IMR-90 (cell line): ENCODE results near the gene OSBP2. TPM values are rescaled to one million over a fixed set of nuclear protein-coding genes. Genes with fewer than 3 reads are reported as not detected.

Source experiments
- ATAC-seq: fragments of 200-7000 bp; cut with Tn5 transposase; 2 replicates; pipeline ENCODE4 v1.9.1; 2020; ENCODE audit warnings: low read depth, mild to moderate bottlenecking, moderate library complexity
- BruUV-seq: library from RNA; stranded (reverse); fragments of 400-500 nt; replicated peaks from 2 replicates; lab custom pipeline; 2021; lab: Mats Ljungman, UMichigan
- CTCF ChIA-PET: fragments of 300-600 bp; formaldehyde crosslinking; extraction: SDS; loops from one replicate; lab custom pipeline; 2021; ENCODE audit warnings: antibody characterized with exemption; lab: Yijun Ruan, JAX
- POLR2A ChIA-PET: fragments of 300-600 bp; sonication (Branson Sonifier 250); formaldehyde crosslinking; loops from one replicate; lab custom pipeline; 2022; ENCODE audit warnings: antibody characterized with exemption; ENCODE audit not compliant: unreplicated experiment; lab: Charles Lee
- DNase-seq: peaks from one replicate; pipeline ENCODE4 v3.0.0; 2013
- H2AFZ ChIP-seq: replicated peaks from 2 replicates; pipeline ENCODE3; 2013; ENCODE audit warnings: low read length, mild to moderate bottlenecking; ENCODE audit not compliant: poor library complexity
- H2AK5ac ChIP-seq: 2 replicates; pipeline ENCODE4 v1.6.1; 2013; ENCODE audit warnings: low read depth, low read length, inconsistent platforms
- H2AK9ac ChIP-seq: replicated peaks from 2 replicates; pipeline ENCODE3; 2013; ENCODE audit warnings: mild to moderate bottlenecking, low read depth, low read length, moderate library complexity; ENCODE audit not compliant: poor library complexity
- H2BK120ac ChIP-seq: 2 replicates; pipeline ENCODE4 v1.6.1; 2013; ENCODE audit warnings: low read depth, low read length, inconsistent platforms
- H2BK15ac ChIP-seq: 3 replicates; pipeline ENCODE4 v1.6.1; 2013; ENCODE audit warnings: low read depth, low read length, inconsistent platforms
- H2BK20ac ChIP-seq: 2 replicates; pipeline ENCODE4 v1.6.1; 2013; ENCODE audit warnings: low read depth, mild to moderate bottlenecking, inconsistent platforms, low read length, moderate library complexity
- H2BK5ac ChIP-seq: 2 replicates; pipeline ENCODE4 v1.6.1; 2013; ENCODE audit warnings: mild to moderate bottlenecking, low read depth, low read length, inconsistent platforms; ENCODE audit not compliant: poor library complexity, severe bottlenecking
- H3K14ac ChIP-seq: replicated peaks from 2 replicates; pipeline ENCODE4 v1.6.1; 2013; ENCODE audit warnings: low read depth, low read length, inconsistent platforms
- H3K18ac ChIP-seq: 2 replicates; pipeline ENCODE4 v1.6.1; 2013; ENCODE audit warnings: low read depth, low read length, control low read depth
- H3K23ac ChIP-seq: 2 replicates; pipeline ENCODE4 v1.6.1; 2013; ENCODE audit warnings: low read depth, low read length, inconsistent platforms
- H3K27ac ChIP-seq: 2 replicates; pipeline ENCODE4 v1.5.1; 2013; ENCODE audit warnings: mild to moderate bottlenecking, control low read depth, low read length; ENCODE audit not compliant: insufficient read depth
- H3K27me3 ChIP-seq: 2 replicates; pipeline ENCODE4 v1.6.1; 2013; ENCODE audit warnings: low read length; ENCODE audit not compliant: control insufficient read depth, insufficient read depth
- H3K36me3 ChIP-seq: 2 replicates; pipeline ENCODE4 v1.6.1; 2013; ENCODE audit warnings: low read length, mixed read lengths; ENCODE audit not compliant: control insufficient read depth, insufficient read depth
- H3K4ac ChIP-seq: 2 replicates; pipeline ENCODE4 v1.6.1; 2013; ENCODE audit warnings: low read depth, low read length, inconsistent platforms
- H3K4me1 ChIP-seq: 2 replicates; pipeline ENCODE4 v1.6.1; 2013; ENCODE audit warnings: low read length, mixed read lengths; ENCODE audit not compliant: control insufficient read depth, insufficient read depth
- H3K4me2 ChIP-seq: 2 replicates; pipeline ENCODE4 v1.6.1; 2013; ENCODE audit warnings: low read depth, mild to moderate bottlenecking, control low read depth, low read length, moderate library complexity
- H3K4me3 ChIP-seq: 2 replicates; pipeline ENCODE4 v1.5.1; 2013; ENCODE audit warnings: low read depth, mild to moderate bottlenecking, control low read depth, low read length, moderate library complexity; ENCODE audit not compliant: insufficient read depth
- H3K56ac ChIP-seq: 2 replicates; pipeline ENCODE4 v1.6.1; 2013; ENCODE audit warnings: low read length, inconsistent platforms; ENCODE audit not compliant: insufficient read depth; ENCODE audit errors: extremely low read depth
- H3K79me1 ChIP-seq, 2 experiments: 2 replicates each; pipeline ENCODE4 v1.6.1; 2013; ENCODE audit warnings: low read length in 2 of 2, inconsistent platforms in 1 of 2, low read depth in 1 of 2
- H3K9ac ChIP-seq: 2 replicates; pipeline ENCODE4 v1.6.1; 2013; ENCODE audit warnings: low read depth, low read length, control low read depth
- H3K9me1 ChIP-seq: 2 replicates; pipeline ENCODE4 v1.6.1; 2013; ENCODE audit warnings: low read length, inconsistent platforms; ENCODE audit not compliant: insufficient read depth
- H3K9me3 ChIP-seq: 2 replicates; pipeline ENCODE4 v1.6.1; 2013; ENCODE audit warnings: low read length; ENCODE audit not compliant: control insufficient read depth, insufficient read depth
- H4K20me1 ChIP-seq: 2 replicates; pipeline ENCODE4 v1.6.1; 2013; ENCODE audit warnings: low read length, inconsistent platforms; ENCODE audit not compliant: insufficient read depth
- H4K5ac ChIP-seq: 2 replicates; pipeline ENCODE4 v1.6.1; 2013; ENCODE audit warnings: mild to moderate bottlenecking, low read depth, low read length, control low read depth
- H4K8ac ChIP-seq, 2 experiments: 2 replicates each; pipeline ENCODE4 v1.6.1; 2013; ENCODE audit warnings: low read depth in 2 of 2, low read length in 2 of 2, control low read depth in 1 of 2, inconsistent platforms in 1 of 2
- H4K91ac ChIP-seq: 2 replicates; pipeline ENCODE4 v1.6.1; 2013; ENCODE audit warnings: low read depth, low read length, inconsistent platforms; ENCODE audit not compliant: insufficient read depth
- BHLHE40 ChIP-seq: fragments of 150-350 bp; IDR thresholded peaks from 2 replicates; pipeline ENCODE4 v1.6.1; 2016; ENCODE audit warnings: mild to moderate bottlenecking, low read depth, low read length
- CEBPB ChIP-seq: IDR thresholded peaks from 2 replicates; pipeline ENCODE4 v1.6.1; 2012; ENCODE audit warnings: low read depth, low read length, improper control_type of control experiment
- CHD1 ChIP-seq: IDR thresholded peaks from 2 replicates; pipeline ENCODE4 v1.6.1; 2012; ENCODE audit warnings: low read depth, low read length, improper control_type of control experiment
- FOS ChIP-seq: fragments of 150-350 bp; IDR thresholded peaks from 2 replicates; pipeline ENCODE4 v1.6.1; 2016; ENCODE audit warnings: low read depth, low read length
- MAFK ChIP-seq: IDR thresholded peaks from 2 replicates; pipeline ENCODE4 v1.6.1; 2012; ENCODE audit warnings: low read depth, low read length, improper control_type of control experiment
- MAZ ChIP-seq: IDR thresholded peaks from 2 replicates; pipeline ENCODE4 v1.6.1; 2012; ENCODE audit warnings: low read depth, mild to moderate bottlenecking, low read length, improper control_type of control experiment, moderate library complexity, borderline replicate concordance
- MXI1 ChIP-seq: IDR thresholded peaks from 2 replicates; pipeline ENCODE4 v1.6.1; 2012; ENCODE audit warnings: low read depth, mild to moderate bottlenecking, low read length, moderate library complexity, borderline replicate concordance
- NFE2L2 ChIP-seq: fragments of 150-350 bp; IDR thresholded peaks from 2 replicates; pipeline ENCODE4 v1.6.1; 2016; ENCODE audit warnings: low read depth, mild to moderate bottlenecking, low read length
- POLR2A ChIP-seq: IDR thresholded peaks from 2 replicates; pipeline ENCODE4 v1.6.1; 2012; ENCODE audit warnings: mild to moderate bottlenecking, low read depth, low read length
- RAD21 ChIP-seq: IDR thresholded peaks from 2 replicates; pipeline ENCODE4 v1.6.1; 2012; ENCODE audit warnings: low read length, improper control_type of control experiment
- RCOR1 ChIP-seq: IDR thresholded peaks from 2 replicates; pipeline ENCODE4 v1.6.1; 2012; ENCODE audit warnings: mild to moderate bottlenecking, low read length, improper control_type of control experiment; ENCODE audit not compliant: insufficient replicate concordance
- RFX5 ChIP-seq: IDR thresholded peaks from 2 replicates; pipeline ENCODE4 v1.8.0; 2012; ENCODE audit warnings: low read depth, mild to moderate bottlenecking, low read length, moderate library complexity
- SMC3 ChIP-seq: fragments of 150-350 bp; IDR thresholded peaks from 2 replicates; pipeline ENCODE4 v1.6.1; 2016; ENCODE audit warnings: low read depth, mild to moderate bottlenecking, antibody characterized with exemption, low read length, moderate library complexity
- WGBS, 2 experiments: methylation state at CpG; one replicate each; pipeline versions ENCODE4 v1.1.5 to v1.1.7; 2013; ENCODE audit warnings: missing lambda C conversion rate in 2 of 2; ENCODE audit not compliant: insufficient read length in 1 of 2; ENCODE audit errors: extremely low coverage in 2 of 2; 5-methylcytosine and 5-hydroxymethylcytosine counted together
- dilution Hi-C: fragments of 300-500 bp; cut with HindIII; formaldehyde crosslinking; loops from one replicate; pipeline ENCODE4 v1.14.3; 2018; ENCODE audit warnings: low sequenced_read_pairs; ENCODE audit not compliant: unreplicated experiment
- in situ Hi-C: fragments of 300-500 bp; cut with MboI; formaldehyde crosslinking; loops from 3 replicates; pipeline ENCODE4 v1.14.3; 2019; ENCODE audit warnings: low sequenced_read_pairs, inconsistent platforms, mixed read lengths
- intact Hi-C: fragments of 100-400 bp; cut with micrococcal nuclease; formaldehyde crosslinking; loops from 2 replicates; pipeline ENCODE4 v1.10.0; 2022
- polyA plus RNA-seq, 3 experiments: library from polyadenylated mRNA; depleted of rRNA; stranded (reverse); fragments of >200 nt; gene quantifications; 2 replicates each; pipeline ENCODE4 v1.2.3, GENCODE V29; 2012; ENCODE audit warnings: low replicate concordance in 1 of 3
- total RNA-seq: library from RNA; depleted of rRNA; stranded (reverse); fragments of >200 nt; gene quantifications from 2 replicates; pipeline ENCODE4 v1.2.3, GENCODE V29; 2012
- TF ChIP-seq, protein P1 (sequence below): conservative IDR thresholded peaks from 2 replicates; pipeline ENCODE4 v1.5.1; 2012; ENCODE audit warnings: mild to moderate bottlenecking, low read depth, low read length, improper control_type of control experiment
- TF ChIP-seq, protein P2 (sequence below): fragments of 150-350 bp; IDR thresholded peaks from 2 replicates; pipeline ENCODE4 v1.6.1; 2017; ENCODE audit warnings: mild to moderate bottlenecking, antibody characterized with exemption, low read length, low read depth
- TF ChIP-seq, protein P3 (sequence below): fragments of 150-350 bp; IDR thresholded peaks from 2 replicates; pipeline ENCODE4 v1.6.1; 2016; ENCODE audit warnings: low read depth, mild to moderate bottlenecking, low read length, moderate library complexity, borderline replicate concordance

Gene OSBP2
- total and polyA plus RNA-seq, 2 of the 4 experiments (the other 2 are of a cell fraction) = 1.8 to 2.2 TPM

DNA sequence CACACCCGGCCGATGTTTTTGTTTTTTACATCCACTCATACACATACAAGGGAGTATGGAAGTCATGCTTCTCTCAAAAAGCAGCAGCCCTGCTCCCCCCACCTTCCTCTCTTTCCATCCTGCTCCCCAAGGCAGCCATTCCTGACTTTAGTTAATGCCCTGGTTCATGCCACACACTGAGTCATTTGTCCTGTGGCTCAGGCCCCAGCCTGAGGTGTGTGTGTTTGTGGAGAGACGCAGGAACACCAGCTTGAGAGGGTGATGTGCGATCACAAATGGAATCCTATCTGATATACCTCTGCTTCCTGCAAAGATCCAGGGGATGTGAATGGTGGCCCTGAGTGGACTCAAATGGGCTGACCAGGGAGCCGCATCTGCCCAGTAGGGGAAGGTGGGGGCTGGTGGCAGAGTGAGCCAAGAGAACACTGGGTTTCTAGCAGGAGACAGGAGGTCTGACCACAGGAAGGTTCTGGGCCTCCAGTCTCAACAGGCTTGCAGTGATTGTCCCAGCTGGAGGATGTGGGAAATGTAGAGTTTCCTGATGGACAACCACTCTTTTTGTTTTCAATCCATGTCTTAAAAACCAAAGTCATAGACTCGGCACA, 86.7 kb downstream of the OSBP2 start:
- Histone ChIP-seq H4K8ac (no peak overlapping the region), H2BK15ac (no peak overlapping the region), H3K27me3 (no peaks in the 10 kb centered on the region; the same call in 1 of the 2 replicates), H2BK20ac (no peak overlapping the region), H3K4ac (no peak overlapping the region), H2BK5ac (no peak overlapping the region), H2AK5ac (no peak overlapping the region), H4K91ac (no peak overlapping the region), H3K18ac (no peak overlapping the region), H3K9me3 (no peaks in the 10 kb centered on the region), H3K27ac (no peak overlapping the region), H2AK9ac (peak overlapping the region; percentile 31), H3K36me3 (no peaks in the 10 kb centered on the region), H3K9ac (no peak overlapping the region), H3K4me2 (no peak overlapping the region), H4K5ac (no peak overlapping the region), H3K23ac (no peak overlapping the region), H3K56ac (no peak overlapping the region), H3K4me3 (no peak overlapping the region), H3K9me1 (peaks cover 8% of the 10 kb centered on the region; the same call in 1 of the 2 replicates), H2AFZ (no peak overlapping the region), H3K4me1 (peaks cover 10% of the 10 kb centered on the region), H3K79me1 (no peaks in the 10 kb centered on the region), H2BK120ac (no peak overlapping the region), H4K20me1 (peaks cover 5% of the 10 kb centered on the region; the same call in 1 of the 2 replicates), H3K14ac (no peak overlapping the region)
- TF ChIP-seq RCOR1 (no peak), CHD1 (no peak), POLR2A (no peak), MXI1 (no peak), RFX5 (no peak), SMC3 (no peak), BHLHE40 (no peak), MAFK (no peak), CEBPB (no peak), MAZ (no peak), RAD21 (no peak), NFE2L2 (no peak), FOS (no peak)
- TF ChIP-seq, protein P1, sequence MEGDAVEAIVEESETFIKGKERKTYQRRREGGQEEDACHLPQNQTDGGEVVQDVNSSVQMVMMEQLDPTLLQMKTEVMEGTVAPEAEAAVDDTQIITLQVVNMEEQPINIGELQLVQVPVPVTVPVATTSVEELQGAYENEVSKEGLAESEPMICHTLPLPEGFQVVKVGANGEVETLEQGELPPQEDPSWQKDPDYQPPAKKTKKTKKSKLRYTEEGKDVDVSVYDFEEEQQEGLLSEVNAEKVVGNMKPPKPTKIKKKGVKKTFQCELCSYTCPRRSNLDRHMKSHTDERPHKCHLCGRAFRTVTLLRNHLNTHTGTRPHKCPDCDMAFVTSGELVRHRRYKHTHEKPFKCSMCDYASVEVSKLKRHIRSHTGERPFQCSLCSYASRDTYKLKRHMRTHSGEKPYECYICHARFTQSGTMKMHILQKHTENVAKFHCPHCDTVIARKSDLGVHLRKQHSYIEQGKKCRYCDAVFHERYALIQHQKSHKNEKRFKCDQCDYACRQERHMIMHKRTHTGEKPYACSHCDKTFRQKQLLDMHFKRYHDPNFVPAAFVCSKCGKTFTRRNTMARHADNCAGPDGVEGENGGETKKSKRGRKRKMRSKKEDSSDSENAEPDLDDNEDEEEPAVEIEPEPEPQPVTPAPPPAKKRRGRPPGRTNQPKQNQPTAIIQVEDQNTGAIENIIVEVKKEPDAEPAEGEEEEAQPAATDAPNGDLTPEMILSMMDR = no peak
- TF ChIP-seq, protein P2, sequence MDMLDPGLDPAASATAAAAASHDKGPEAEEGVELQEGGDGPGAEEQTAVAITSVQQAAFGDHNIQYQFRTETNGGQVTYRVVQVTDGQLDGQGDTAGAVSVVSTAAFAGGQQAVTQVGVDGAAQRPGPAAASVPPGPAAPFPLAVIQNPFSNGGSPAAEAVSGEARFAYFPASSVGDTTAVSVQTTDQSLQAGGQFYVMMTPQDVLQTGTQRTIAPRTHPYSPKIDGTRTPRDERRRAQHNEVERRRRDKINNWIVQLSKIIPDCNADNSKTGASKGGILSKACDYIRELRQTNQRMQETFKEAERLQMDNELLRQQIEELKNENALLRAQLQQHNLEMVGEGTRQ = no peak
- TF ChIP-seq, protein P3, sequence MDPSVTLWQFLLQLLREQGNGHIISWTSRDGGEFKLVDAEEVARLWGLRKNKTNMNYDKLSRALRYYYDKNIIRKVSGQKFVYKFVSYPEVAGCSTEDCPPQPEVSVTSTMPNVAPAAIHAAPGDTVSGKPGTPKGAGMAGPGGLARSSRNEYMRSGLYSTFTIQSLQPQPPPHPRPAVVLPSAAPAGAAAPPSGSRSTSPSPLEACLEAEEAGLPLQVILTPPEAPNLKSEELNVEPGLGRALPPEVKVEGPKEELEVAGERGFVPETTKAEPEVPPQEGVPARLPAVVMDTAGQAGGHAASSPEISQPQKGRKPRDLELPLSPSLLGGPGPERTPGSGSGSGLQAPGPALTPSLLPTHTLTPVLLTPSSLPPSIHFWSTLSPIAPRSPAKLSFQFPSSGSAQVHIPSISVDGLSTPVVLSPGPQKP = no peak
- CTCF ChIA-PET = no interaction called here
- intact Hi-C loops (no loop called here), dilution Hi-C loops (no loop called here), in situ Hi-C loops (loop anchor here (10.0 kb wide), 1 partner anchor 123 kb away; no protein-coding TSS in a partner anchor)
- DNase-seq = peak; percentile 16
- 87% methylated on average over 3 of the region's 6 CpGs; no CpG with 5 or more reads in 1 of the 2 experiments for WGBS, 2 experiments
- no peak for ATAC-seq
- BruUV-seq = no TSS peak
- POLR2A ChIA-PET = no interaction called here
